Measurements from ENCODE around the gene VPS36. TPM values are rescaled to one million over a fixed set of nuclear protein-coding genes. Genes with fewer than 3 reads are reported as not detected.

VPS36 gene
- total RNA-seq, 1 donor from 2014 or later: 45.4 TPM

DNA sequence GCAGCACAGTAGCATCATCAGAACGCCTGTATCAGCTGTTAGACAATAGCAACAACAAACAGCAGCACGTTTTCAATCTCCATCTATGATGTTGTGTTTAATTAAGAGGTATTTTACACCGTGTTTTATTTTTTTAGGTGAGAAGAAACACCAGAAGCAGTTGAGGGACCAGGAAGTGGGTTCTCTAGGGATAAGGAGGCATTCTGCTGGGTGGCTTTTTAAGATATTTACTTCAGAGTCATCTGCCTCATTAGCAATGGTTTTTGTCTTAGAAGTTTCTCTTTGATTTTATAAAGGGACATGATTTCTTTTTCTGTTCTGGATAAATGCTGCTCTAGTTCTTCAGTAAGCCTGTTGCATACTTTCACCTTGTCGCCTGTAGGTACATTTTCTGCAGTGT, 13.1 kb upstream of the VPS36 start:
- intact Hi-C loops (cut with DNase I): no loop called here
- H3K36me3 ChIP-seq: peaks cover 35% of the 10 kb centered on the region
- no peaks in the 10 kb centered on the region for H3K4me1 ChIP-seq
- H3K9me3 ChIP-seq: no peaks in the 10 kb centered on the region
- DNase-seq: no peak
- TF ChIP-seq CTCF (IDR thresholded peaks at IDR 0.05): no peak
- no peak overlapping the region for H3K4me3 ChIP-seq
- no peak overlapping the region for H3K27ac ChIP-seq
- no peak for ATAC-seq
- H3K27me3 ChIP-seq: no peaks in the 10 kb centered on the region

DNA sequence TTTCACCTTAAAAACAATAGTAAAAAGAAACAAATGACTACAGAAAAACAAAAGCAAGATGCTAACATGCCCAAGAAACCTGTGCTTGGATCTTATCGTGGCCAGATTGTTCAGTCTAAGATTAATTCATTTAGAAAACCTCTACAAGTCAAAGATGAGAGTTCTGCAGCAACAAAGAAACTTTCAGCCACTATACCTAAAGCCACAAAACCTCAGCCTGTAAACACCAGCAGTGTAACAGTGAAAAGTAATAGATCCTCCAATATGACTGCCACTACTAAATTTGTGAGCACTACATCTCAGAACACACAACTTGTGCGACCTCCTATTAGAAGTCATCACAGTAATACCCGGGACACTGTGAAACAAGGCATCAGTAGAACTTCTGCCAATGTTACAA, 10.8 kb upstream of the VPS36 start:
- no peak overlapping the region for H3K4me3 ChIP-seq
- no peaks in the 10 kb centered on the region for H3K27me3 ChIP-seq
- ATAC-seq (no peak), DNase-seq (no peak)
- intact Hi-C loops (cut with DNase I): no loop called here
- TF ChIP-seq CTCF (IDR thresholded peaks at IDR 0.05): no peak
- peaks cover 3% of the 10 kb centered on the region for H3K4me1 ChIP-seq
- H3K36me3 ChIP-seq: peaks cover 35% of the 10 kb centered on the region
- H3K9me3 ChIP-seq: no peaks in the 10 kb centered on the region
- H3K27ac ChIP-seq: no peak overlapping the region

DNA sequence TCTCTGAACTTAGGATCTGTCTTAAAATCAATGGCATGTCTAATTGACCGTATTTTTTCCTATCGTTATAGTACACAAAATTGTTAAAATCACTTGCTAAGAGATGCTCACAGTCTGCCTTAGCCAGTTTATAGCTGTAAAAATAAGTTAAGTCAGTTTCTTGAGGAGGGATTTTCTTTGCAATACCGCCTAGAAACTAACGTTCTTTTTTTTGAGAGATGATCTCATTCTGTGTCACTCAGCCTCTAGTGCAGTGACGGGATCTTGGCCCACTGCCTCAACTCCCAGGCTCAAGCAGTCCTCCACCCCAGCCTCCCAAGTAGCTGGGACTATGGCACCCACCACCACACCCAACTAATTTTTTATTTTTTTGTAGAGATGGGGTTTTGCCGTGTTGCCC, 9.2 kb upstream of the VPS36 start:
- Histone ChIP-seq H3K27ac (no peak overlapping the region), H3K9me3 (no peaks in the 10 kb centered on the region), H3K36me3 (peaks cover 30% of the 10 kb centered on the region), H3K27me3 (no peaks in the 10 kb centered on the region), H3K4me3 (no peak overlapping the region), H3K4me1 (peaks cover 6% of the 10 kb centered on the region)
- intact Hi-C loops (cut with DNase I): no loop called here
- ATAC-seq (no peak), DNase-seq (no peak)
- no peak for TF ChIP-seq CTCF (IDR thresholded peaks at IDR 0.05)

DNA sequence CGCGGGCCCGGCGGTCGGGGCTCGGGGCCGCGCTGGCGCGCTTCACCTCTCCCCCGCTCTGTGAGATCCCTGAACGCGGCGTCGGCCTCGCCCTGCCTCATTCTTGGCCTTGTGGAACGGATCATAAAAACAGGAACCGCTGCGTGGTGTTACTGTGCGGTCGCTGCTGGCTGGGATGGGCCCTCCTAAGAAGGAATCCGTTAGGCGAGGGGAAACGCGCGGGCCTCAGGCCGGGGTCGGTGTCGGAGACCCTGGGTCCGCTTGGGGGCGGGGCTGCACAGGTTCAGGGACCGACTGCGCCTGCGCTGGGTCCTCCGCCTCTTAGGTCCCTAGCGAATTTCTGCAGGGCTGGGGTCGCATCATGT, 5.2 kb upstream of the VPS36 start:
- no peaks in the 10 kb centered on the region for H3K9me3 ChIP-seq
- intact Hi-C loops (cut with DNase I): no loop called here
- ATAC-seq: peak; percentile 70
- H3K4me1 ChIP-seq: peaks cover 15% of the 10 kb centered on the region
- H3K4me3 ChIP-seq: peak overlapping the region; percentile 72
- peak overlapping the region; percentile 87 for H3K27ac ChIP-seq
- no peaks in the 10 kb centered on the region for H3K27me3 ChIP-seq
- H3K36me3 ChIP-seq: no peaks in the 10 kb centered on the region
- TF ChIP-seq CTCF (IDR thresholded peaks at IDR 0.05): no peak
- DNase-seq: peak; percentile 87

DNA sequence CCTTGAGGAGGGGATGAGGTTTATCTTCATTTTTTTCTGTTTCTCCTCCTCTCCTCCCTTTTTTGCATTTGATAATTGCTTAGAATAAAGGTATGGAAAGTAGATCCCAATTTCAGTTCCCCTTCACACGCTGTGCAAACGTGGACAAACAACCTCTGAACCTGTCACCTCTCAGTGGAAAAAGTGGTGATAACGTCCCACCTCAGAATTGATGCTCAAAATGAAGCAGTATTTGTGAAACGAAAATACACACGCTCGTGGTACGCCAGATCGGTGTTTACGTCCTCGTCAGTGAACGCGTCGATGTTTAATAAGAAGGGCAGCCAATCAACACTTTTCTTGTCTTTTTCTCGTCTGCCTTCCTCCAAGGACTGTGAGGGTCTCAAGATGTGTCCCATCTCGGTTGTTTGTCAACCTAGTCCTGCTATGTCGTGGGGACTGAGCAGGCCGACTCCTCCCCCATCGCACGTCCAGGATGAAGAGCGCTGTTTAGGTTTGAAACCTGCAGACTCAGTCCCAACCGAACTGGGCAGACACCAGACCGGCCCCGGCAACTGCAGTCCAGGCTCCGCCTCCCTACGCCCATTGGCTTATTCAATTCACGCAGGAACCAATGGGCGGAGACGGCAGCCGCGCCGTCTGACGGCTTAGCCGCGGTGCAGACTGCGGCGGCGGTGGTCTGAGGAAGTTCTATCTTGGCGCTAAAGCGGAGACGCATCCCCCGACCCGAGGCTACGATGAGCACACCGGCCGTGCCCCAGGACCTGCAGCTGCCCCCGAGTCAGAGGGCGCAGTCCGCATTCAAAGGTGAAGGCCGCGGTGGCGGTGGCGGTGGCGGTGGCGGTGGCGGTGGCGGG, 4.6 kb upstream of the VPS36 start, which contains the start of gene CKAP2:
CKAP2 (plus strand) TSS at position 659 of the 857 bp plus-strand sequence; CDS start at position 738, 79 bp downstream.
- H3K4me1 ChIP-seq: peaks cover 15% of the 10 kb centered on the region
- peak within 1 kb of the TSS; percentile 72 for H3K4me3 ChIP-seq
- H3K9me3 ChIP-seq: no peaks in the 10 kb centered on the region
- peak within 1 kb of the TSS; percentile 87 for H3K27ac ChIP-seq
- no peaks in the 10 kb centered on the region for H3K27me3 ChIP-seq
- peak; percentile 96 for DNase-seq
- H3K36me3 ChIP-seq: no peaks in the 10 kb centered on the region
- TF ChIP-seq CTCF (IDR thresholded peaks at IDR 0.05): no peak
- intact Hi-C loops (cut with DNase I): no loop called here
- peak; percentile 92 for ATAC-seq

Data from upper lobe of right lung (tissue), 1 donor.